Stomach (tissue), 4 donors: ENCODE measurements around the gene DEFB114.

ENCODE experiments used
- EP300 ChIP-seq: sonication (generic); formaldehyde crosslinking; IDR thresholded peaks from one replicate; pipeline ENCODE4 v1.6.1; 2017; ENCODE audit warnings: antibody characterized with exemption
- TF ChIP-seq, protein P1 (sequence below), 7 experiments: fragments of 450-650 bp in 4 of 7; fragments of 200-600 bp in 3 of 7; sonication (generic) in 3 of 7; IDR thresholded peaks; one replicate each; pipeline ENCODE4 v1.5.1; 2016 to 2019; ENCODE audit warnings: antibody characterized with exemption in 7 of 7, control low read depth in 2 of 7, mild to moderate bottlenecking in 1 of 7

DNA sequence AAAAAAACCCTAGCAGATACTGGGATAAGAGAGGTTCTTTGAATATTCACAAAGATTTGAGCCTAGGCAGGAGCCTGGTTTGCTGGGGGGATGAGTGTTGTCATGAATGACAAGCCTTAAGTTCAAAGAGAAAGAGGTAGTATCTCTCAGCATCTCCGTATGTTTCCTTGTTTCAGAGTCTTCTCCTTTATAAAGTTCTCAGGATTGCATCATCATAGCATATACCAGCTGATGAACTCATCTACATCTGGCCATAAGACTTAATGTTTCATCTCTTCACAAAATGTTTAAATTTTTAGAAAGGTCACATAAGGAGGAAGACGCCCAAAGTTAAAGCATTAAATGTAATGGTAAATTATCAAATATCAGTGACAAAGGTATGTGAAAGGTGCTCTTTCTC, 17.1 kb downstream of the DEFB114 start:
- TF ChIP-seq EP300 = no peak
- TF ChIP-seq, protein P1, sequence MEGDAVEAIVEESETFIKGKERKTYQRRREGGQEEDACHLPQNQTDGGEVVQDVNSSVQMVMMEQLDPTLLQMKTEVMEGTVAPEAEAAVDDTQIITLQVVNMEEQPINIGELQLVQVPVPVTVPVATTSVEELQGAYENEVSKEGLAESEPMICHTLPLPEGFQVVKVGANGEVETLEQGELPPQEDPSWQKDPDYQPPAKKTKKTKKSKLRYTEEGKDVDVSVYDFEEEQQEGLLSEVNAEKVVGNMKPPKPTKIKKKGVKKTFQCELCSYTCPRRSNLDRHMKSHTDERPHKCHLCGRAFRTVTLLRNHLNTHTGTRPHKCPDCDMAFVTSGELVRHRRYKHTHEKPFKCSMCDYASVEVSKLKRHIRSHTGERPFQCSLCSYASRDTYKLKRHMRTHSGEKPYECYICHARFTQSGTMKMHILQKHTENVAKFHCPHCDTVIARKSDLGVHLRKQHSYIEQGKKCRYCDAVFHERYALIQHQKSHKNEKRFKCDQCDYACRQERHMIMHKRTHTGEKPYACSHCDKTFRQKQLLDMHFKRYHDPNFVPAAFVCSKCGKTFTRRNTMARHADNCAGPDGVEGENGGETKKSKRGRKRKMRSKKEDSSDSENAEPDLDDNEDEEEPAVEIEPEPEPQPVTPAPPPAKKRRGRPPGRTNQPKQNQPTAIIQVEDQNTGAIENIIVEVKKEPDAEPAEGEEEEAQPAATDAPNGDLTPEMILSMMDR (IDR thresholded peaks at IDR 0.05) = no peak
